GM12878 (cell line): Measurements from ENCODE around the gene TMOD2. TPM values are rescaled to one million over a fixed set of nuclear protein-coding genes. Genes with fewer than 3 reads are reported as not detected.

ENCODE experiments used
- ATF7 ChIP-seq: fragments of 450-650 bp; IDR thresholded peaks from 2 replicates; pipeline ENCODE4 v1.6.1; 2016; ENCODE audit warnings: low read depth, mild to moderate bottlenecking
- BCL11A ChIP-seq: IDR thresholded peaks from 2 replicates; pipeline ENCODE4 v1.6.1; 2011; ENCODE audit warnings: low read depth, low read length
- EGR1 ChIP-seq, 2 experiments: IDR thresholded peaks; 1 replicate in 1 of 2; 2 replicates in 1 of 2; pipeline ENCODE4 v1.6.1; 2011 to 2012; ENCODE audit warnings: low read depth in 2 of 2, low read length in 2 of 2, borderline replicate concordance in 1 of 2, mild to moderate bottlenecking in 1 of 2, moderate library complexity in 1 of 2
- HSF1 ChIP-seq: fragments of 150-350 bp; IDR thresholded peaks from 2 replicates; pipeline ENCODE4 v1.6.1; 2014; ENCODE audit warnings: mild to moderate bottlenecking, low read depth, low read length
- IRF3 ChIP-seq: fragments of 450-650 bp; IDR thresholded peaks from 2 replicates; pipeline ENCODE4 v1.6.1; 2014; ENCODE audit warnings: mild to moderate bottlenecking
- MEF2A ChIP-seq: IDR thresholded peaks from 2 replicates; pipeline ENCODE4 v1.6.1; 2011; ENCODE audit warnings: low read depth, mild to moderate bottlenecking, low read length, moderate library complexity; ENCODE audit not compliant: insufficient read depth
- POU2F2 ChIP-seq: IDR thresholded peaks from 3 replicates; pipeline ENCODE4 v1.6.1; 2011; ENCODE audit warnings: low read depth, mild to moderate bottlenecking, low read length, borderline replicate concordance
- RFX5 ChIP-seq: IDR thresholded peaks from 2 replicates; pipeline ENCODE4 v1.6.1; 2011; ENCODE audit warnings: low read depth, low read length, improper control_type of control experiment
- SIX5 ChIP-seq: IDR thresholded peaks from 2 replicates; pipeline ENCODE4 v1.6.1; 2011; ENCODE audit warnings: mild to moderate bottlenecking, low read depth, low read length, moderate library complexity; ENCODE audit not compliant: severe bottlenecking
- SUPT20H ChIP-seq: IDR thresholded peaks from 2 replicates; pipeline ENCODE4 v1.6.1; 2011; ENCODE audit warnings: low read depth, mild to moderate bottlenecking, low read length, moderate library complexity, borderline replicate concordance; ENCODE audit not compliant: control insufficient read depth
- USF2 ChIP-seq: IDR thresholded peaks from 2 replicates; pipeline ENCODE4 v1.6.1; 2011; ENCODE audit warnings: low read depth, low read length, improper control_type of control experiment, borderline replicate concordance
- YBX1 ChIP-seq: fragments of 450-650 bp; IDR thresholded peaks from 2 replicates; pipeline ENCODE4 v1.6.1; 2016; ENCODE audit warnings: antibody characterized with exemption
- ZBTB4 ChIP-seq: fragments of 450-650 bp; formaldehyde crosslinking; IDR thresholded peaks from 2 replicates; pipeline ENCODE4 v1.4.0; 2022; ENCODE audit warnings: mild to moderate bottlenecking, moderate library complexity
- ZNF207 ChIP-seq: fragments of 450-650 bp; IDR thresholded peaks from 2 replicates; pipeline ENCODE4 v1.6.1; 2014; ENCODE audit warnings: antibody characterized with exemption, mild to moderate bottlenecking, borderline replicate concordance
- ZNF24 ChIP-seq: fragments of 450-650 bp; IDR thresholded peaks from 2 replicates; pipeline ENCODE4 v1.6.1; 2017; ENCODE audit warnings: antibody characterized with exemption, mild to moderate bottlenecking
- ZNF592 ChIP-seq: fragments of 450-650 bp; IDR thresholded peaks from 2 replicates; pipeline ENCODE4 v1.6.1; 2017; ENCODE audit warnings: mild to moderate bottlenecking, moderate library complexity
- ZSCAN29 ChIP-seq: fragments of 450-650 bp; IDR thresholded peaks from 2 replicates; pipeline ENCODE4 v1.6.1; 2017; ENCODE audit warnings: mild to moderate bottlenecking, moderate library complexity
- polyA plus RNA-seq, 11 experiments: library from polyadenylated mRNA; depleted of rRNA in 4 of 11; unstranded in 6 of 11; stranded (reverse) in 5 of 11; fragments of >200 nt; fragmentation: Nextera tagmentation in 4 of 11; fragmentation: Illumina TruSeq in 1 of 11; extraction: Ambion mirVana in 4 of 11; extraction: Trizol in 1 of 11; gene quantifications; 1 replicate in 1 of 11; 2 replicates in 10 of 11; pipeline versions ENCODE4 v1.2.1 to v1.2.3, GENCODE V29; 2011 to 2016; ENCODE audit warnings: inconsistent platforms in 2 of 11, missing spikeins in 2 of 11, low read depth in 1 of 11
- total RNA-seq, 4 experiments: library from RNA; depleted of rRNA in 3 of 4; stranded (reverse); fragments of >200 nt in 3 of 4; fragmentation: Illumina TruSeq in 1 of 4; extraction: Trizol in 1 of 4; gene quantifications; 2 replicates each; pipeline versions ENCODE4 v1.2.1 to v1.2.3, GENCODE V29; 2013 to 2021
- TF ChIP-seq, protein P1 (sequence below): IDR thresholded peaks from 2 replicates; pipeline ENCODE4 v1.6.1; 2011; ENCODE audit warnings: low read depth, mild to moderate bottlenecking, low read length, moderate library complexity, borderline replicate concordance; ENCODE audit errors: extremely low read depth

TMOD2 gene
- total and polyA plus RNA-seq, 10 of the 15 experiments (the other 5 are each of a cell fraction or from before 2014, with no cell fraction given) = 0.61 to 15.2 (median 6.3) TPM

GRCh38 chr15:51731549-51732267 lies 19.7 kb upstream of the TMOD2 start (continued):
- no peak for TF ChIP-seq ZNF592
- TF ChIP-seq, protein P1, sequence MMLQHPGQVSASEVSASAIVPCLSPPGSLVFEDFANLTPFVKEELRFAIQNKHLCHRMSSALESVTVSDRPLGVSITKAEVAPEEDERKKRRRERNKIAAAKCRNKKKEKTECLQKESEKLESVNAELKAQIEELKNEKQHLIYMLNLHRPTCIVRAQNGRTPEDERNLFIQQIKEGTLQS = no peak
- TF ChIP-seq MEF2A = peak; percentile 88
- TF ChIP-seq ZSCAN29 = no peak
- TF ChIP-seq ATF7 = peak; percentile 83
- TF ChIP-seq USF2 = no peak
- no peak for TF ChIP-seq HSF1
- no peak for TF ChIP-seq ZBTB4
- peak; percentile 85 for TF ChIP-seq BCL11A
- TF ChIP-seq RFX5 = no peak
- no peak for TF ChIP-seq YBX1
- no peak for TF ChIP-seq SUPT20H
- peak; percentile 98 for TF ChIP-seq POU2F2
- TF ChIP-seq IRF3 = no peak
- no peak for TF ChIP-seq ZNF24
- TF ChIP-seq EGR1 (IDR thresholded peaks at IDR 0.05; ENCODE audit: borderline replicate concordance in 1 of 2, low read depth in 2 of 2, low read length in 2 of 2) = peak in 1 of 2 experiments; percentile 61; a peak in 2 of 3 replicates
- TF ChIP-seq SIX5 = peak; percentile 4
- 0 out of 2 replicates have a peak, but pooled peaks have one; percentile 72 for TF ChIP-seq ZNF207
